HL-60/S4 (cell line): ENCODE data around the gene CUEDC1.

Experiments
- in situ Hi-C: fragments of 300-500 bp; cut with MboI; formaldehyde crosslinking; loops from 2 replicates; pipeline ENCODE4 v1.14.3; 2022; ENCODE audit warnings: low sequenced_read_pairs

CUEDC1 gene

DNA sequence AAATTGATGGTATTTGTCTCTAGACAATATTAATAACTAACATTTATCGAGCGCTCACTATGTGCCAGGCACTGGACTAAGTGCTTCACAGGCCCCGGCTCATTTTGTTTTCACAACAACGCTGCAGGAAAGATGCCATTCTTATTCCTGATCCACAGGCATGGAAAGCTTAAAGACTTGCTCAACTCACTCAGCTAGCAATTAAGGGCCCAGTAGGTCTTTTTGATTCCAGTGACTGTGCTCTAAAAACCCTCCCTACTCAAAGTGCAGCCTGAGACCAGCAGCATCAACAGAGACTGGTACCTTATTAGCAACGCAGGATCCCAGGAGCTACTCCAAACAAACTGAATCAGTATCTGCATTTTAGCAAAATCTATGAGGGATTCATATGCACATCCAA lies 35.3 kb downstream of the CUEDC1 start:
- in situ Hi-C loops, result no loop called here

DNA sequence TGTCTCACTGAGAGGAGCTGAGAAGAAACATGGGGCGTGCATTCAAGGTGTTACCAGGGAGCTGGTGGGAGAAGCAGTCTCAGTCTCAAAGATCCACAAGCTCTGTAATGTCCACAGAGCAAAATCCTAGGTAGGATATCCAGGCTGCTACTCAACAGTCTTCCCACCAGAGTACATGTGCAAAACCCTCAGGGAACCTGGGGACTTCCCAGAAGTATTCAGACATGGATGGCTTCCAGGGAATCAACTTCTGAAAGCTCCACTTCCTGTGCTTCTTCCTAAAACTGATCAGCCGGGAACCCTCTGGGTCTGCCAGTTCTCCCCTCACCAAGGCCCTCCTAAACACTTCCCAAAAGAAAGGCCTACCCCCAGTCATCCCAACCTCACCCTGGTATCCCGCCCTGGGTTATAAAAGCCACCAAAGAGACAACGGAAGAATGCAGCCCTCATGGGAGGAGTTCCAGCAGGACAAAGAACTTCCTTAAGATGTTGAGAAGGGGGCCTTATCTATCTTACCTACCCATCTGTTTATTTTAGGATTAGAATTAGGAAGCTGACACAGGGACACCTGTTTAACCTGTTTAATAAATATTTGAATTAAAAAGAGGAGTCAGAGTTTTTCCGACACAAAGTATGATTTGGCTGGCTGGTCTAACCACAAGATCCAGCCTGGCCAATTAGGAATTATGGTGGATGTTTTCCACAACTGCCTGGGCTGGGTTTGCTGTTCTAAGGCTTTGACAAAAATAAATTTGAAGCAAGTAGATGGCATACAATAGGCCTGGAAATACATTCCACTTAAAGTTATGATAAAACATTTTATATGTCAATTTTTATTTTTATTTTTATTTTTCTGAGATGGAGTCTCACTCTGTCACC lies 37.0 kb downstream of the CUEDC1 start:
- in situ Hi-C loops, result no loop called here

DNA sequence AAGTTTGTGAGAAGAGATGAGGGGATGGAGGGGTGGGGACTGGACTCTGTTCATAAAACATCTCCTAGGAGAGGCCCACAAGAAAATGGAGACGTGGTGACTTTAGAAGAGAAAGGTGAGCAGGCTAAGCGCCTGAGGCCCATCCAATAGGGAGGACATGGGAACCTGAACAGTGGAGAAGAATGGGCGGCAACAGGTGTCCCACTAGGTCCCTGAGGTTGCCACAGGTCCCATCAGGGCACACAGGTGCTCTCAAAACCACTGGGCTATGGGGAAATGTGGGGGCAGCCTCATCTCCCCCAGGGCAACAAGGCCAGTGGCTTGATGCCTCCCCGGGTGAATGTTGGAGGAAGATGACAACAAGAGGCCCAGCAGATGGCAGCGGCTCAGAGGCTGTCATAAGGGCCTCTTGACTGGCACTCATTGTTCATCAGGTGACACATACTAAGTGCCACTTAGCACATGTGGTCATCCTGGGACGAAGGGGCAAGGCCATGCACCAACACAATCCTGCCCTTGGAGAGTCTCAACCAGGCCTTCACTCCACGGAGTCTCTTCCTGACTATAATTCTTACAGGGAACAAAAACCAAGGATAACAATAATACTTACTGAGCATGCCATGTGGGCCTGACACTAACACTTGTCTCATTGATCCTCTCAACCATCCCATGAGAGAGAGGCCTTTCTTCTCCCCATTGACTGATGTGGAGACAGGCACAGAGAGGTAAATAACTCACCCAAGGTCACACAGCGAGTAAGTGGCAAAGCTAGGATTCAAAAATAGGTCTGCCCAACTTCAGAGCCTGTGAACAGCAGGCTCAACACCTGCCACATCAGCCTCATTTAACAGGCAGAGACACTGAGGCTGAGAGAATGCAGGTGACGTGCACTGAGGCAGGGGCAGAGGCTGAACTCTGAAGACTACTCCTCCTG lies 38.0 kb downstream of the CUEDC1 start:
- in situ Hi-C loops, result no loop called here

DNA sequence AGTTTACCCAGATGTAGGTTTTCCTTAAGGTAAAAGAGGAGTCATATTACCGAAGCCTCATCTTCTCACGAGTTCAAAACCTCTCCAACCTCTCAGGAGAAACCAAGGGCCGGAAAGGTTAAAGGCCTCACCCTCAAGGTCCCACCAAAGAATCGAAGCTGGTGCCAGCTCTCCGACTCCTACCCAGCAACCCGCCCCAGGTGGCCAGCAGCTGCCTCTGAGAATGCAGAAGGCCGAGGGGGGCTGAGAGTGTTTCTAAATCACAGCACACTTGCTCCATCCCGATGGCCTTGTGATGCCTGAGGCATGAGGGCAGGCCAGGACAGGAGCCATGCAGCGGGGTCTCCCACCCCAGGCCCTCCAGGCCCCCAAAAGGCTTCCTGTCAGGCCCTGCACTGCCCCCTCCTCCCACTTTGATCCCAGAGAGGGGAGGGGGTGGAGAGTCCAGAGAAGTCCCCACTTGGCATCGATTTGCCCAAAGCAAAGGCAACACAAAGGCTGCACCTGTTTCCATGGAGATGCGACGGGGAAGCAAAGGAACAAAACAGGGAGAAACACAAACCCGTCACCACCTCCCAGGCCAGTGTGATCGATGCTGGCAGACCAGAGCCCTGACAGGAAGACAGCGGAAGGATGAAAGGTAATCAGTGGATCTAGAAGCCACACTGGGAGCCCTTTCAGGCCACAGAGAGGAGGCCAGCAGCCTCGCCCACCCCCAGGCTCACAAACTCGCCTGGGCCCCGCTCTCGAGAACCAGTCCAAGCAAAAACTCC lies 39.0 kb downstream of the CUEDC1 start:
- in situ Hi-C loops, result no loop called here

DNA sequence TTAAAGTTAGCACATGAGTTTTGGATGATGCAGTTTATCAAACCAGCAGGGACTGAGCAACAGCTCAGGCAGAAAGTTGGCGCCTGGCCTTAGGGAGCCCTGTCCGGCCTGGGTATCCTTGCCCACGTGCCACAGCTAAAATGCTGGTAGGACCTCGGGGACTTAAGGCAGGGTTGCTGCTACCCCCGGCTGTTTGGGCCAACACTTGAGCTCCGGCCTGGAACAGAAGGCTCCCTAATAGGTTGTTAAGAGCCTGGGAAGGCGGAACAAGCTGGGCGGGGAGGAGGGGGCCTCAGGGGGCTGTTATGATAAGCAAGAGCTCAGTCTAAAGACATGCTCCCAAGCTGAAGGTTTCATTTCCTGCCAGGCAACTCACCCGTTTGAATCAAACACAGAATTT lies 39.7 kb downstream of the CUEDC1 start:
- in situ Hi-C loops, result no loop called here

DNA sequence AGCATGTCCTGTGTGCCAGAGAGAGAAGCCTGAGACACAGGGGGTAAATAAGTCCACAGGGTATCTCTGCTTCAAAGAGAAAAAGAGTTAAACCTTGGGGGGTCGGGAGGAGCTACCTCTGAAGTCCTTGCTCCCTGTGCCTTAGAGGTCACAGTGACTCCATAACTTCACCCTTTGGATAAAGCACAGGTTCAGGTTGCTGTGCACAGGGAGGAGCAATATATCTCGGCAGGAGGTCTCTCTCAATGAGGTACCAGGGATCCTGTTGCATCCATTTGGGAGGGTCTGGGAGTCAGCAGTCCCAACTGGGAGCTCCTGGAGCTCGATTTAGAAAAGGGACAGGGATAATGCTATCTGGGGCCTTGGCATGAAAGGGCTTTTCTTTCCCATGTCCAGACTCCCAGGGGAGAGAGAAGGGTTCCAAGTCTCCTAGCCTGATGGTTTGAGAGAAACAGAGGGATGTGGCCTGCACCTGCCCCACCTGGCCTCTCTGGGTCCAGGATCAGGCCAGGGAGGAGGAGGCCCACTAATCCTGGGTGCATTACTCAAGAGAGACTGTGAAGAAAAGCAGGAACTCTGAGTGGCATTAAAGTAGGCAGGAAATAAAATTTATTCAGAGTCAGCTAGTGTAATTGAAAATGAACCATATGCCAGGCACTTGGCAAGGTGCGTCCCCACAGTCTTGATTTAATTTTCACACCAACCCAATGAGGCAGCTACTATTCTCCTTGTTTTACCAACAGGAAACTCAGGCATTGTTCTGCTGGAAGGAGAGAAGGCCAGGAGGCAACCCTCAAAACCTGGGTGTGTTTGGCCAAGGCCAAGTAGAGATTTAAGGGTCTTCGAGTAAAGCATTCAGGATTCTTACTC lies 40.7 kb downstream of the CUEDC1 start:
- in situ Hi-C loops, result no loop called here

DNA sequence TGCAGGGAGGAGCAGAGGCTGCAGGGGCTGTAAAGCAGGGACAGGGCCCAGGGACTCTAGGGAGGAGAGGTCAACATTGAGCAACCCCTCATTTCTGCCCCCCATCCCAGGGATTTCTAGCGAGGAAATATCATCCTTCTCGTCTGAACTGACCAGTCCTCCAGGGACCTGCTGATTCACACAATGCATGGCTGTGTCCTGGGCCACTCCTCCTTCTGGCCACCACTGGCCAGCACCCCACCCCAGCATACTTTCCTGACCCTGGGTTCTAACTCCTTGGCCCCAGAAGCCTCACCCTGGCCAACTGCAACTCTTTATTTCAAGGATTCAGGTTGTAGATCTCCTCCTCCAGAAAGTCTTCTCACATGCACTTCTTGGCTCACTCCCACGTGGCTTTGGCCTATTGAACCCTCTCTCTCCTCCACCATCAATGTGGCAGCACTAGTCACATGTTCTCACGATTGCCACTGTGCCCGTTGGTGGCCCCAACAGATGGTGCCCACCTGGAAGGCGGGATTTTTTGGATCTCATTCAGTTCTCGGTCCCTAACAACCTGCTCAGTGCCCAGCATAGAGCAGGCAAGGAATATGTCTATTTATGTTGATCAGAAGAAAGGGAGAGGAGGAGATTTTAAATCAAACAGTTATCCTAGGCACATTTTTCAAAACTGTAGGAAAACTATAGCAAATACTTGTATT lies 41.5 kb downstream of the CUEDC1 start:
- in situ Hi-C loops, result no loop called here

DNA sequence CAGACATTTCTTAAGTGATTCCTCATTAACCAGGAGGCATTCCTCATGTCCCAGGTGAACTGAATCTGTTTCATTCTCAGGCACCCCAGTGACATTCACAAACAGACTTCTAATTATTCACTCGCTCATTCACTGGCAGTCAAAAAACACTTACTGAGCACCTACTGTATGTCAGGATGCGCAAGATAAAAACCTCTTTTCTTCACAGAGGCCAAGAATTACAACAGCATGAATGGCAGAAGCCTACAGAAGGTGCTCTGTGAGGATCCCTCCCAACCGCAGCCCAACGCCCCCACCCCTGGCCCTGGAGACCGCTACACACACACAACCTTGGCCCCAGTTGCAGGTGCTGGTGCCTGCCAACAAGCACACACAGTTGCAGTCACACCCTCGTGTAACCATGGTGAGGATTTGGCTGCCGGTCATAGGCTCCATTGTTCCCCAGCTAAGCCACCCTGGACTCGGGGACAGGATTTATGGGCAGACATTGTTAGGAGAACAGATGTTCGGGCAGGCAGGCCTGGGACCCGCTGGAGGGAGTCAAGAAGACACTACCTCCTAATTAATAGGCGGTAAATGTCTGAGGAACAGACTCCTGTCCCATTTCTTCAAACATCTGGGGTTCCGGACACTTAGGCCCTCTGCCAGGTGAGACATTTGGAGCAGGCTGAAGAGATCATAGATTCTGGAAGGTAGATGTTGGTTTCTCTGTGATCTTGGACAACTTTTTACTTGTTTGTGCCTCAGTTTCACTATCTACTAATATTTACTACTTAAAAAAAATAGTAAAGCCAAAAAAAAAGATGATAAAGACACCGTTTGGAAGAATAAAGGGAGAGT lies 43.2 kb downstream of the CUEDC1 start:
- in situ Hi-C loops, result no loop called here

DNA sequence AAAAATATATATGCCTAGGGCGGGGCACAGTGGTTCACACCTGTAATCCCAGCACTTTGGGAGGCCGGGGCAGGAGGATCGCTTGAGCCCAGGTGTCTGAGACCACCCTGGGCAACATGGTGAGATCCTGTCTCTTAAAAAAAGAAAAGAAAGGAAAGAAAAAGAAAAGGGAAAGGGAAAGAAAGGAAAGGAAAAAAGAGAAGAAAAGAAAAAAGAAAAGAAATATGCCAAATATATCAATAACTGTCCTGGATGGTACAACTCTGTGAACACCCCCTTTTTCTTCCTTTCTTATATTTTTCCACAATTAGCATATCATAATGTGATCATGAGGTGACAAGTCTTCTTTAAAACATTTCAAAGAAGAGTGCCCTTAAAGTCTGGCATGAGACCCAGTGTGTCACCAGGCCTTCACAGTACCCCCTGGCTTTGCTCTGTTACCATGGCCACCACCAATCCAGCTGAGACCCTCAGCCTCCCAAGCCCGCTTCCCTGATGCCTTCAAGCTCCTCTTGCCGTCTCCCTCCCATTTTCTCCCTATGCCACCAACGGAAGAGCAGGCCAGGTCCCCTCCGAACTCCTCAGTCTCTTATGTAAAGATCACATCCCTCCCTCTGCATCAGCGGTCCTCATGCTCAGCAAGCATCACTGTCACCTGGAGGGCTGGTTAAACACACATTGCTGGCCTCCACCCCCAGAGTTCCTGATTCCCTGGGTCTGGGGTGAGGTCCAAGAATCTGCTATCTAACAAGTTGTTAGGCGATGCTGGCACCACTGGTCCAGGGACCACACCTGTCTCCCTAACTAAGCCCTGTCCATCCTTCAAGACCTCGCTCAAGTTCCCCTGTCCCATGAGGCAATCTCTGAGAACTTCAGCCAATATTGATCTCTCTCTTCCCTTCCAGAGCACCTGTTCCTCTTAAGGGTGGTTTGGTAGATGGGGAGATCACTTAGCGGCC lies 44.5 kb downstream of the CUEDC1 start:
- in situ Hi-C loops, result no loop called here

DNA sequence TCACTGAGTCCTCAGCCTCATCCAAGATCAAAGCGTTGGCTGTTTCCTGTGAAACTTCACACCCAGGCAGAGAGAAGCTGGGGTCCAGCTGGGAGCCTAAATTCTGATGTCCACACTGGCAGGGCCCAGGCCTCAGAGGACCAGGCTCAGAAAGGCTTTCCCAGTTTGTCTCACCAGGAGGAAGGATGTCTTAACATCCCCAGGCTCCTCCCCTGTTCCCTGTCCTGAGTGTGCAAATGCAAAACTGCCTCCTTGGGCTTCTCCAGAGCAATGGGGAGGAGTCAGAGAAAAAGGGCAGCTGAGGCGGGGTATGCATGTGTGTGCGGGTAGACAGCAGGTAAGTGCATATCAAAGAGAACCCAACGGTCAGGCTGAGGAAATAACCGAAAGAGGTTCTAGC lies 45.7 kb downstream of the CUEDC1 start:
- in situ Hi-C loops, result no loop called here

DNA sequence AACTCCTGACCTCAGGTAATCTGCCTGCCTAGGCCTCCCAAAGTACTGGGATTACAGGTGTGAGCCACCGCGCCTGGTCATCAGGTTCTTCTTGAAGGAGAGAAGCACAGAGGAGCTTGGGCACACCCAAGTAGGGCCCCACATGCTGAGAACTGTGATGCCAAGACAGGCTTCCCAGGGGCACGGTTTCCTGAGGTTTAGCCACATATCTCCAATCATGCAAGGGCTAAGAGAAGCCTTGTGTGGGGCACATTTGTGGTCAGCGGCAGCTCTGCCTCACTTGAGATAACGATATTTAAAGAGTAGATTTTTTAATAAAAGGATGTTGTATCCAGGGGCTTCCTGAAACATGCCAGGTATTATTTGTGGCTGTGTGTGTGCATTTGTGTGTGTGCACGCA lies 46.9 kb downstream of the CUEDC1 start:
- in situ Hi-C loops, result no loop called here

DNA sequence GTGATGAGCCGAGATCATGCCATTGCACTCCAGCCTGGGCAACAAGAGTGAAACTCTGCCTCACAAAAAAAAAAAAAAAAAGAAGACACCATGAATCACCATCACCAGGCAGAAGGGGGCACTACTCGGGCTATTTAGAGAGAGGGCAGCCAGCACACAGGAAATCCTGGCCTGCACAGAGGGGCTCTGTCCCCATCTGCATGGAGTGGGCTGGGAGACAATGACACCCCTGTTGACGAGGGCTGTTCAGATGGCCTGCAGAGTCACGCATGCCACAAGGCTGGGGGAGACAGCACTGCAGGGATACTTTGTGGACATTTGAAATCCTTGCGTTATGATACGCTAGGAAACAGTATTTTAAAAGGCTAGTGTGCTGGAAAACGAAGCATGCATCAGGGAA lies 48.3 kb downstream of the CUEDC1 start:
- in situ Hi-C loops, result no loop called here

DNA sequence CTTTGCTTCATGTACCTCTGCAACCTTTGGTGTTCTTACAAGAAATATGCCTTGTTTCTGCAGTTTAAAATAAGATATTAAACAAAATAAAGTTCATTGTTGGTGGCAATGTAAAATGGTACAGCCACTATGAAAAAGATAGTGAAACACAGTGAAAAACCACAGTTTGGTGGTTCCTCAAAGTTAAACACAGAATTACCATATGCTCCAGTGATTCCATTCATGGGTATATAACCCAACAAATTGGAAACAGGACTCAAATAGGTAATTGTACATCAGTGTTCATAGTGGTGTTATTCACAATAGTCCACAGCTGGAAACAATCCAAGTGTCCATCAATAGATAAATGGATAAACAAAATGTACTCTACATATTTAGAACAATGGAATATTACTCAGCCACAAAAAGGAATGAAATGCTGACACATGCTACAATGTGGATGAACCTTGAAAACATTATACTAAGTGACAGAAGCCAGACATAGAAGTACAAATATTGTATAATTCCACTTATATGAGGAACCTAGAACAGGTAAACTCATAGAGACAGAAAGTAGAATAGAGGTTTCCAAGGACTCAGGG lies 49.2 kb downstream of the CUEDC1 start:
- in situ Hi-C loops, result no loop called here

DNA sequence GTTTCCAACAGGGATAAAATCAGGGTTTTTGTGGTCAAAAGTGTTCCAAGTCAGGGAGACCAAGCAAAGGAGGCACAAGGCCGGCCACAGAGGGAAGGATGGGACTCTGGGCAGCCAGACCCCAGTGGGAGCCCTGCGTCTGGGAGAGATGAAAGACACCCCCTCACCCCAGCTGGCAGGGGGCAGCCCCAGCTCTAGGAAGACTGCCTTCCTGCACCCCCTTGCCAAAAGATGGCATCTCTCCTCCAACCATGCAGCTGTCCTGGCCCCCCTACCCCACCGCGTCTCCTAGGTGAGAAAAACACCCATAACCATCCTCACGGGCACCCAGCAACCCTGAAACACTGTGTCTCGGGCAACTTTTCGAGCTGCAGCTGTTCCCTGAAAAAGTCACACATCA lies 51.3 kb downstream of the CUEDC1 start:
- in situ Hi-C loops, result no loop called here

DNA sequence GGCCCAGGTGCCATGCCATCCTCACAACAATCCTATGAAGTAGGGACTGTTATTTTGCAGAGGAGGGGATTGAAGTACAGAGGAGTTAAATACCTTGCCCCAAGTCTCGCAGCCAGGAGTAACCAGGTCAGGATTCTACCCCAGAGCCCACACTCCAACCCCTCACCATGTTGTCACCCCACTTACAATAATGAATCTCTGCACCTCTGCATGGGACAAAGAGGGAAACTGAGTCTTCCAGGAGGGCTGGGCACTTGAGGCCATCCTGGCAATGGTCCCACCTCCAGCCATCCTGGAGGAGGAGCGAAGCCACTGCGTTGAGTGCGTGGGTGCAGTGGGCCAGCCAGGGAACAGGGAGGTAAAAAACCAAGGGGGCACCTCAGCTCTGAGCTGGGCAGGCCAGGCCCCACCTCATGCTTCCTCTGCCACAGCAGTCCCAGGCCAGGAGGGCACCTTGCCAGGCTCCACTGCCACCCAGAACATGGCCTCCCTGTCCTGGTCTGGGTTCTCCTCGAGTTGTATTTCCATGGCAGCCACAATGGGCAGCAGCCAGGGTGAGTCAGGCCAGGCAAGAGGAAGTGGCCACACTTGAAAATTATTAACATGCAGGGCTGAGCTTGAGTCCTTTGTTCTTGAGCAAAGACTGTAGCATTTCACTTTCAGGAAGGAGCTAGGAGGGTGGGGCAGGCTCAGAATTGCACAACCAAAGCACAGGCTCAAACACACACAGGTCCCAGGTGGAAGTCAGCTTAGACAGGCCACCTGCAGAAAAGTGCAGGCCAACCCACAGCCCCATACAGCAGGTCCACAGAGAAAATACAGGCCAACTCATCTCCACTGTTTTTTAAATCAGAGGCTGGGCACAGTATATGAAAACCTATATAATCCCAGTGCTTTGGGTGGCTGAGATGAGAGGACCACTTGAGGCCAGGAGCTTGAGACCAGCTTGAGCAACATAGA lies 52.1 kb downstream of the CUEDC1 start:
- in situ Hi-C loops, result no loop called here
